HG02571 (cell line): ENCODE measurements around the gene NDUFS6.
"Not testable (repeated sequence)": the region's sequence is repeated elsewhere in the genome, so short reads cannot be mapped to it uniquely, and the experiment has no call there.

Experiments used
- ATAC-seq: cut with Tn5 transposase; IDR thresholded peaks from one replicate; pipeline ENCODE4 v1.9.1; 2021; ENCODE audit warnings: mild to moderate bottlenecking, moderate library complexity; ENCODE audit not compliant: unreplicated experiment

NDUFS6 gene

DNA sequence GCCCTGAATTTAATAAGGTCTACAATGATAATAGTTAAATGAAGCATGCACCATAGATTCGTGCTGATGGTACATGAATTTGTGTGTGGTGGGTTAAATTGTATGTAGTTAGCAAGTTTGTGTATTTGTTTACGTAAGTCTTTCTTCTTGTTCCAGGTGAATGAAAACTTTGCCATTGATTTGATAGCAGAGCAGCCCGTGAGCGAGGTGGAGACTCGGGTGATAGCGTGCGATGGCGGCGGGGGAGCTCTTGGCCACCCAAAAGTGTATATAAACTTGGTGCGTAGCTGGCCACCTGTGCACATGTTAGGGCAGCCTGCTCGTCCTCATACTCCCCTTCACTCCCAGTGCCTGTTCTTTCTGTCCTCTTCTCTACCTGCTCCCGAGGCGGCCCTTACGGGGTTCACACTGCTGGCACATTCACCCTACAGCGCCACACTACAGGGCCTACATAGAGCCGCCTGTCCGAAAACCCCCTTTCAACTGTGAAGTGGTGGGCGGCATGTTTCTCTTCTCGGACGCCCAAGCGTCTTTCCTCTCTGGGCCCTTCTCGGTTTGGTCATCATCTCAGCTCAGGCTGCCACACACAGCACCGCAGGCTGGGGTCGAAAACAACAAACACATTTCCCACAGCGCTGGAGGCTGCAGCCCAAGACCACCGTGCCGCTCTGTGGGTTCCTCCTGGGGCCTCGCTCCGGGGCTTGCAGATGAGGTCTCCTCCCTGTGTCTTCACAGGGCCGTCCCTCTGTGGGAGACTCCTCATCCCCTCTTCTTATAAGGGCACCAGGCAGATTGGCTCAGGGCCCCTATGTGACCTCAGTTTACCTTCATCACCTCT, 13.2 kb downstream of the NDUFS6 start:
- no peak for ATAC-seq

DNA sequence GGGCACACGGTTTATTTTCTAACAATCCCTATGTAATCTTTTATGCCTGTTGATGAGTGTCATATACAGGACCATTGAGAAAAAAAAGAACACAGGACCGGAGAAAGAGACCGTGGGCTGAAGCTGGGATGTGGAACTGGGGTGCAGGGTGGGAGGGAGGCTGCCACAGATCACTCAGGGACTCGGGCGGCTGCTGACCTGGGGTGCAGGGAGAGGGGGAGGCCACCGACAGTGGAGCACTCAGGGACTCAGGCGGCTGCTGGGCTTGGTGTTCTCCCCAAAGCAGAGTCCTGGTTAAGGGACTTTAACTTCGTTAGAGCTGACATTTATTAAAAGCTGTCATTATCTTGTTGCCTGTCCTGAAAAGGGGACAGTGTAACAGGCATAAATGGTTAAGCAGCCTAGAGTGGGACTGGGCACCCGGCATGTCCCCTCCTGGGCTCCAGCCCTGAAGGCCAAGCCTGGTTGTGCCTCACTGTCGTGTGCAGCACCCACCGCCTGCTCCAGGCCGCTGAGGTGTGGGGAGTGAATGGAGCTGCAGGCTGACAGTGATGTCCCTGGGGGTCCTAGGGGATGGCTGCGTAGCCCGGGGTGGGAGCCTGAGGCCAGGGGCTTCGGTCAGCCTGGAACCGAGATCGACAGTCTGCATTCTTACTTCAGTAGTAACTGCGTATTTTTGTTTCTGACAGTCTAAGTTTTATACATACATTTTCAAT, 14.0 kb downstream of the NDUFS6 start:
- no peak for ATAC-seq

DNA sequence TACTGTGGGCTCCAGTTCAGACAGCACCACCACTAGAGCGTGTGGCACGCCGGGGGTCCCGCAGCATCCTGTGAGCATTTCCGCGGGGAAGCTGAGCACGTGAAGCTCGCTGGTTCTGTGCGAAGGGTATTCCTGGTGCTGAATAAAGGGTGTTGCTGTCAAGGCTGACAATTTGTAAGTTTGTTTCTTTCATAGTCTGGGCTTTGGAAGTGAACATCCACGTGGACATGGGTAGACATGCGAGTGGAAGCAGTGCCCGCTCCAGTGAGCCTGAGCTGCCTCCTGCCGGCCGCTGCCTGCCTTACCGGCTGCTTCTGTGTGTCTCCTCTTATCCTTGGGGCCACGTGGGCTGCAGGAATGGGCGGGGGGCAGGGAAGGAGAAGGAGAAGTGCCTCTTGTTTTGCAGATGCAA, 14.7 kb downstream of the NDUFS6 start:
- ATAC-seq, result no peak

DNA sequence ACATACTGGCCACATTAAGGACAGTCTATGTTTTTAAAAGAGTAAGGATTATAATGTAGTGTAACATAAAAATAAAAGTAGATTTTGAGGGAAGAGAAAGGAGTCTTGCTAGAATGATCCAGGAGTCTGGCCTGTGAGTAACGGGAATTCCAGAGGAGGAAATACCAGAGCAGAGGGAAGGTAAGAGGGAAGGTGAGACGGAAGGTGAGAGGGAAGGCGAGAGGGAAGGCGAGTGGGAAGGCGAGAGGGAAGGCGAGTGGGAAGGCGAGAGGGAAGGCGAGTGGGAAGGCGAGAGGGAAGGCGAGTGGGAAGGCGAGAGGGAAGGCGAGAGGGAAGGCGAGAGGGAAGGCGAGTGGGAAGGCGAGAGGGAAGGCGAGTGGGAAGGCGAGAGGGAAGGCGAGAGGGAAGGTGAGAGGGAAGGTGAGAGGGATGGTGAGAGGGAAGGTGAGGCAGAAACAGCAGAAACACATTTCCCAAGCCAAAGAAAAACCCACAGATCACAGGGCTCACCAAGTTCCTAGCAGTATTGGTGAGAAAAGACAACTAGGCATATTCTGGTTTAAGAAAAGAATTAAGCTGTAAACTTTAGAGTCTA, 15.4 kb downstream of the NDUFS6 start:
- ATAC-seq, result not testable (repeated sequence)

DNA sequence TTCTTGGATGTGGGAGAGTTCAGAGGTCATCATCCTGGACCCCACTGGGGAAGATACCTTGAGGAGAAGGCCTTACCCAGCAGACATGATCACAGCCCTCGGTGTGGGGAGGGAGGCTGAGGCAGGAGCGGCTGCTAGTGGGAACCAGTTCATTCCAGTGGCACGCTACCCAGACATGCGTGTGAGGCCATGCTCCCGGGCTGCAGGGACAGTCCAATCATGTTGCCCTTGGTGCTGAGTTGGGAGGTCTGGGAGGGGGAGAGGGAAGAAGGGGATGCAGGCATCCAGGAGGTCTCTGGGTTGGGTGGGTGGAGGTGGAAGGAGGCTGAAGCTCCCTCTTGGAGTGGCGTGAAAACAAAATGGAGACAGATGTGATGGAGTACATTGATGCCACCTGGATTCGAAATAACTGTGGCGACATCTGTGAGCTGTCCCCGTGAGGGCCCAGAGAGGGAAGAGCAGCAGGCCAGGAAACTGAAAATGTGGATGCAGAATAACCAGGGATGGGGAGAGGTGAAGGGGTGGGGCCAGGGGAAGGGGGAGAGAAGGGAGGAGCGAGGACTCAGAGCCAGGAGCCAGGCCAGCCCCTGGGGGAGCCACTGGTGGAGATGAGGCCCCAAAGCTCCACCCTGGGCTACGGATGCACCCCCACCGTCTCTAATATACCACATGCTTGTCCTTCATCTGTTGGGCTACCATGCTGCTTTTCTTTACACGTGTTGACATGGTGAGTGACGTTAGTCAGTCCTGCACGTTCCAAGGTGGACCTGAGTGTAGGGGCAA, 16.2 kb downstream of the NDUFS6 start:
- ATAC-seq, result no peak

DNA sequence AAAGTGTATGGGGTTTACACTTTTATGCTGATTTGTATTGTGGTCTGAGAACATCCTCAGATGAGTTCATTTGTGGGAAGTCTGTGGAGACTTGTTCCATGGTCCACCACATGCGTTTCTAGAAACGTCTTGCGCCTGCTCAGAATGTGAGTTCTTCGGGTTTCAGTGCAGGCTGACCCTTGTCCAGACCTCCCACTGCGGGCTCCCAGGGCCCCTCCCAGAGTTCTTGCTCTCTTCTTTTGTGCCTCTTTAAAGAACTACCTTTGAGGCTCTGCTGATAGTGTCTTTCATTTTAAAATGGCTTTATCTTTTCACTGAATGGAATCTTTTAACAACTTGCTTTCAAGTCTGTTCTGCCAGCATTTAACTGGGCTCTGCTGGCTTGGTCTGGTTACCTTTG, 17.6 kb downstream of the NDUFS6 start:
- no peak for ATAC-seq

DNA sequence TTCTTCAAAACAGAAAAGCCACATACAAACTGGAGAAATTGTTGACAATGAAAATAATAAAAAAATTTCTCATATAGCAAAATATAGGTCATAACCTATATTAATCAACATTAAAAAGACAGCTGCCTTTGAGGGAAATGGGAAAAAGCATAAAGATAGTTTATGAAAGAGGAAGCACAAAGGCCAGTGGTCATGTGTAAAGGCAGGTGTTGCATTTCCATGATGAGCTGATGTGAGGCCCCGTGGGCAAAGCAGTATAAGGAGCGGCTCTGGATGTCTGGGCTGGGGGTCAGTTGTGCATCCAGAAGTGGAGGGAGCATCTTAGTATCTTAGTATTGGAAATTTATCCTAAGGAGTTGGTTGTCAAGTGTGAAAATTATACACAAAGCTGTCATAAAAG, 18.3 kb downstream of the NDUFS6 start:
- no peak for ATAC-seq

DNA sequence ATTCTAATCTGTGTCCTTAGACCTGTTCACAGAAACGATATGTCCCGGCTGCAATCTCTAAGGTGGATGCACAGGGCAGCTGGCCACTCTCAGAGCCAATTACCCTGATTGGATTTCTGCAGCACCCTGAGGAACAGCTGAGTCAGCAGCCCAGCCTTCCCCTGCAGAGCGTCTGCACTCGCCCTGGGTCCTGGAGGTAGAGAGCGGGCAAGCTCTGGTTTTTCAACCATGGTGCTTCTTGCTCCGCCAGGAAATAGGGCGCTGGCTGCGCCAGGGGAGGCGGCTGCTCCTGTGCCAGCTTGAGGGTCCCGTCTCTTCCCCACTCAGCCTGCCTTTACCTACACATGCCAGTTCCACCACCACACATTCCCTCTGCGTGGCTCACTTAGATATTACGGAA, 19.2 kb downstream of the NDUFS6 start:
- no peak for ATAC-seq

DNA sequence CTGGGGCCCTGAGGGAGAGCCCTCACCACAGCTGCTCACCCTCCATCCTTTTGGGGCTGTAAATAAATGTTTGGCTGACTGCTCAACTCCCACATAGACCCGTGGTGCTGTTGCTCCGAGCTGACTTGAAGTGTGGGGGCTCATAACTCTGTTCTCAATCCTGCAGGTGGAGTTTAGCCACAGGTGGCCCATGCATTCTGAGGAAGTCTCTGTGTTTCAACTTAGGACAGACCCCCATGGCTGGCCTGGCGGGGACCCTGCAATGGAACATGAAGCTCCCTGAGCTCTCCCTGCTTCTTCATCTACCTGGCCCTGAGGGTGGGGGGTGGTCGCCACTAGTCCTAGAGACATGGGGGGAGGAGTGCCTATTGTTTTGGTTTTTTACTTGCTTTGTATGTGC, 19.7 kb downstream of the NDUFS6 start:
- no peak for ATAC-seq

DNA sequence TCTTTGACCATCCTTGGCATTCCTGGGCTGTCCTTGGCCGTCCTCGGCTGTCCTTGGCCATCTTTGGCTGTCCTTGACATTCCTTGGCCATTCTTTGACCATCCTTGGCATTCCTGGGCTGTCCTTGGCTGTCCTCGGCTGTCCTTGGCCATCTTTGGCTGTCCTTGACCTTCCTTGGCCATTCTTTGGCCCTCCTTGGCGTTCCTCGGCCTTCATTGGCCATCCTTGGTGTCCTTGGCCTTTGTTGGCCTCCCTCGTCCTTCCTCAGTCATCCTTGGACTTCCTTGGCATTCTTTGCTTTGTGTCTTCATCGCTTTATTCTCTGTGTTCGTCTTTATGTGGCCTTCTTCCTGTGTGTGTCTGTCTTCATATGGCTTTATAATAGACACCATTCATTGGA, 20.7 kb downstream of the NDUFS6 start:
- ATAC-seq, result no peak

DNA sequence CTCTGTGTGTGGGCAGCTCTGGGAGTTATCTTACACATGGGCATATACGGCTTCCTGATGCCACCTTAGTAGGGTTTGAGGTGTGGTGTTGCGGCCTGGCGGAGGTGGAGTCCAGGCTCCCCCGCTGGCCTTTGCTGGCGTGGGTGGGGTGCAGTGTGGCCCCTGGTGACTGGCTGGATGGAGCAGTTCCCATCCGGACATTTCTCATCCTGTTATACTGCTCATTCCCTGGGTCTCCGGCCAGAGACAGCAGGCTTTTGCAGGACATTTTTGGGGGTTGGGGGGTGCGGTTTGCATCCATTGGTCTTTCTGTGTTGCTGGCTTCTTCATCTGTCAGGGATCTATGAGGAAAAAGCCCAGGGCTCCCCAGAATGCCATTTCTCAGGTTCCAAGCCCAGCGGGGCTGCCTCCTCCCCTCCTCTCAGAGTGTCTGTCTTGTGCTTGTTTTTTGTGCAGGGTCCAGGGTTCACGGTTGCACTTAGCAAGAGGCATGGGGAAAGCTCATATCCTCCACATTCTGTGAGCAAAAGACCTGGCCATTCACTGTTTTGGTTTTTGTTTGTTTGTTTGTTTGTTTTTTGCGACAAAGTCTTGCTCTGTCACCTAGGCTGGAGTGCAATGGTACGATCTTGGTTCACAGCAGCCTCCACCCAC, 22.3 kb downstream of the NDUFS6 start:
- ATAC-seq, result no peak

DNA sequence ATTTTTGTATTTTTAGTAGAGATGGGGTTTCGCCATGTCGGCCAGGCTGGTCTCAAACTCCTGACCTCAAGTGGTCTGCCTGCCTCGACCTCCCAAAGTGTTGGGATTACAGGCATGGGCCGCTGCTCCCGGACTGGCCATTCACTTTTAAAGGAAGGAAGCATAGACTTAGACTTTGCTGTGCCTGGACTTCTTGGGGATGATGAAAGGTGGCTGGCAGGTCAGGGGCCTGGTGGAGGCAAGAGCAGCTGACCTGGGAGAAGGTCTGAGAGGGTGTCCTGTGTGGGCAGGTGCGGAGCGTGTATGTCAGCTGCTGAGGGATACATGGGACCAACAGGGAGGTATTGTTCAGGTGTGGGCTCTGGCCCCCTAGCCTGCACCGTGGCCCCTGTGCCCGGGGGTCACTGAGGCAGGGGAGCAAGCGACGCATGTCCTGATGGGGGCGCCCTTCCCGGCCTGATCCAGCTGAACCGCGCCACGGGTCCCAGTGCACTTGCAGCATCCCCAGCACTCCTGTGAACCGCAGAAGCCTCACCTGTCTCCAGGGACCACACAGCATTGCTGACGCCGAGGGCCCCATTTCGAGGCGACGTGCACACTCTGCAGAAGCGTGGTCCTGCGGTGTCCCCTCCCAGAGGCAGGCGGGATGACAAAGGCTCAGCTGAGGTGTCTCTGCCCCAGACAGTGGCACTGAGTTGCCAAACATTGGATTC, 23.1 kb downstream of the NDUFS6 start:
- ATAC-seq, result no peak

DNA sequence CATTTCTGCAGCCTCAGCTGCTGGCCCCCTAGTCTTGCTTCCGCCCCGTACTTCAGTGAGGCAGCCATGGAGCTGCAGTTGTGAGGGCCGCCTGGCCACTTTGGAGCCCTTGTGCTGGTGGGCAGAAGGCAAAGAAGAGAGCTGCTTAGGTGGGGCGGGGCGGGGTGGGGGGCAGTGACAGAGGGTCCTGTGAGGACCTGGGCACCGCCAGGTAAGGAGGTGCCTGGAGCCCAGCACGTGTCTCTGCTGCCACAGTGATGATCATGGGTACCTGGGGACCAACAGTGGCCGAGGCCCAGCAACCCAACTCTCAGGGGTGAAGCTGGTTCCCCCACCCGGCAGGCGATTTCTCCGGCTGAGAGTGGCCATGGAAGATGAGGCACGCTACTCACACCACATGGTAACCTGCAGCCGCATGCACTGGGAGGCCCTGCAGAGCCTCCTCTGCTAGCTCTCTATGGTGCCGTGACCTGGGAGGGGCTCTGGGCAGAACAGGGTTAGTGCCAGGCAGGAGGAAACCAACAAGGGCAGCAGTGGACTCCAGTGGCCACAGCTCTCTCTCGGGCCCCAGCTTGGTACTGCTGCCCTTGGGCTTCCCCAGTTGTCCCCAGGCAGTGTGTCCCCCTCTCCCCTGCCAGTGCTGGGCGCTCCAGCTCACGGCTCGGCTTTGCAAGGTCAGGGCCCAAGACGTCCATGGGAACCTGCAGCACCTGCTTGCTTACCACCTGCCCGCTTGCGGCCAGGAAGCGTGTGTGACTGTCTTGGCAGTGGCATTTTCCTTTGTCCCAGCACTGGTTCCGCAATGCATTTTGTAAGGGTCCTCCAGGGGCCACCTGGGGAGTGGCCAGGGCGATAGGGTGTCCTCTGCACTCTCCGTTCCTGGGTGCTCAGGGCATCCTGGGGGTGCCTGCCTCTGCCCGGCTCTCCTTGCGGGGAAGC, 24.0 kb downstream of the NDUFS6 start:
- ATAC-seq, result no peak

DNA sequence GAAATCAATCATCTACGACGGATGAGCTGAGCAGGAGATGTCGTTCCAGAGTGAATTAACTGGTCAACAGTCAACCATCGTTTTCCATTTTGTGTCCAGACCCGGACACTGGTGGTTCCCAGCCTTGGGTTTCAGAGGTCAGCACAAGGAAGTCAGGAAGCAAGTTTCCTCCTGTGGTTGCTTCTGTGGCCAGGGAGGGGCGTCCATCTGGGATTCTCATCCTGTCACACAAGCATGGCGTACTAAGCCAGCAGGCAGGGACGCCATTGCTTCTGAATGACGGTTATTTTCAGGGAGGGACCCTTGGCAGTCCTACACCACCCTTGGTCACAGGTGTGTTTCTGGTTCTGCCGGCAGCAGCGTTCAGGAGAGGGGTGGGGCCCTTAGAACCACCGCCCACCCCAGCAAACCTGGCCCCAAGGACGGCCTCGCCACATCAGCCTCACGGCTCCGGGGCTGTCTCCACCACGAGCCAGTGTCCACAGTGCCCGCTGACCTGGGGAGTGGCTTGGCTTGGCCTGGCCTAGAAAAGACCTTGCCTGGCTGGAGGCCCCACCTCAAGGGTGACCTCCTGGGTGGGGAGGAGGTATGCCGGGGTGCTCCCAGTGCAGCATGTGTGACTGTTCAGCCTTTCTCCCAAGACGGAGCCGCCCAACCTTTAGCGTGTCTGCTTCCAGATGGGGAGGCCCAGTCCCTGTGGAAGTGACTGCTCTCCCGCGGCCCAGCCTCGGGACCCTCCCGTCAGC, 25.2 kb downstream of the NDUFS6 start:
- no peak for ATAC-seq

DNA sequence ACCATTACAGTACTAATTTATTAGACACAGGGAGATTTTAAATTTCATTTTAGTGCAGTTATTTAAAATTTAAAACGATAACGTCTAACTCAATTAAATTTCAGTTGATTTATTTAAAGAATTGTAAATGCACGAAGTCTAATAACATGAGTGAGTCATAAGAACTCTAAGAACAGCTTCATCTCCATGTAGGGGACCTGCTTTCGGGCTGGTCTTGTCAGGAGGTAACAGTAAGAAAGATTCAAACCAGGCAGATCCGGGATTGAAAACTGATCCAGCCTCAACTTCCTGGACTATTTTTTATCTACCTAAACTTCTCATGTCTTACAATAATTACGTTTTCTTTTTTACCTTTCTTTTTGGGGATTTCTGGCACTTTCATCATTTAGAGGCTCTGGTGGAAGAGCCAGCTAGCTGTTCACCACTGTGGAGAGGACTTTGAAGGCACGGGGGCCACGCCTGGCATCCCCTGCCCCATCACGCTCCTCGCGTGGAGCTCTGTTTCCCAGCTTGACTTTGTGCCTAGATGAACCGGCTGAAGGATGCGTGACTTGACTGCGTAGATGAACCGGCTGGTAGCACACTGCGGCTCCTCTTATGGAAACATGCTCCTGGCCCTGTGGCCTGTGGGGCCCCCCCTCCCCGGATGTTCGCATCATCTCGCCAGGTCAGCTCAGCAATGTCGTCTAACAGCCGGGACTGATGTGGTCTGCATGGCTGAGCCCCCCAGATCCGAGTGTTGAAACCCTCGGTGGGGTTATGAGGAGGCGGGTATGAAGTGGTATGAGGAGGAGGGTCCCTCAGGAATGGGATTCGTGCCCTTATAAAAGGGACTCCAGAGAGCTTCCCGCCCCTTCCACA, 26.0 kb downstream of the NDUFS6 start:
- no peak for ATAC-seq

DNA sequence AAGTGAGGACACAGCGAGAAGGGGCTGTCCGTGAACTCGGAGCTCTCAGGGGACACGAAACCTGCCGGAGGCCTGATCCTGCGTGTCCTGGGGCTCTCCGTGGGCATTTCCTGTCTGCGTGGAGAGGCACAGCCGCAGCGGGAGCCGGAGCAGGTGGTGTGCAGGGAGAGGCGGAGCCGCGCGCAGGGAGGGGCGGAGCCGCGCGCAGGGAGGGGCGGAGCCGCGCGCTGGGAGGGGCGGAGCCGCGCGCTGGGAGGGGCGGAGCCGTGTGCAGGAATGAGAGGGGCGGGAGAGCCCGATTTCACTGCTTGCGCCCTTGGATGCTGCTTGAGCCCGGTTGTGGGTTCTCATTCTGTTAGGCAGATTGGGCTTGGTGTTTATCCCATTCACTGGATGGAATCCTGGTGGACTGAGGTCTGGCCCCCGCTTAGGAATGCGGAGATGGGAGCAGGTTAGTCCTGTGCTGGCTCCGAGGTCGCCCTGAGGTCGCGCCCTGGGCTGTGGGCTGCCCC, 26.7 kb downstream of the NDUFS6 start:
- ATAC-seq, result no peak

DNA sequence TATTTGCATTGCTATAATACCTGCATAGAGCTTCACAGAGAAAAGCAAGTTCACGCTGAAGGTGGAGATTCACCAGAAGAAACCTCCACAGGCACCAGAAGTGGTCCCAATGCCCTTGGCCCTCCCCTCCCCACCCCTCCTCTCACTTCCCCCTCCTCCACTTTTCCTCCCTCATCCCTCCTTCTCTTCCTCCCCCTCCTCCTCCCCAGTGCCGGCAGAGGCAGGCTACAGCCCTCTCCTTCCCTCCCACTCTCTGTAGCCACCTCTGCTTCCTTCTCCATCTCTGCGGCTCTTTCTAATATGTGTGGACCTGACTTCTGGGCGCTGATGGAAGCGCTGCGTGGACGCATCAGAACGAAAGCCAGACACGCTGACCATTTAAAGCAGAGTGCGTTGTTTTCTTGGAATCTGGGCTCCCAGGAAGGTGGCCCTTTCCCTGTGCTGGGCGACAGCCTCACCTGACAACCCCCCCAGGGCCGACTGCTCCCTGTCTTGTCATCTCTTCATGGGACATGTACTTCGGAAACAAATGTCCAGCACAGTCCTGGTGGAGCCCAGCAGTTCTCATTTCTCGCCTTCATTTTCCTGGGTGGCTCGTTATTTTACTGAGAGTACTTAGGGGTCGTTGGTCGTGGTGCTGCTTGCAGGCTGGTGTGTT, 29.5 kb downstream of the NDUFS6 start:
- ATAC-seq, result no peak
